A673 (cell line): ENCODE results near the gene SREBF1. TPM values are rescaled to one million over a fixed set of nuclear protein-coding genes. Genes with fewer than 3 reads are reported as not detected.

Experiments used
- BruUV-seq: library from RNA; stranded (reverse); fragments of 400-500 nt; replicated peaks from 2 replicates; lab custom pipeline; 2021; lab: Mats Ljungman, UMichigan
- CTCF ChIA-PET: fragments of 300-600 bp; sonication (Branson Sonifier 250); formaldehyde crosslinking; loops from one replicate; lab custom pipeline; 2022; ENCODE audit warnings: antibody characterized with exemption; lab: Charles Lee
- POLR2A ChIA-PET: fragments of 300-600 bp; sonication (Branson Sonifier 250); formaldehyde crosslinking; loops from one replicate; lab custom pipeline; 2022; ENCODE audit warnings: antibody characterized with exemption; ENCODE audit not compliant: low non-redundant PET; lab: Charles Lee
- DNase-seq: peaks from one replicate; pipeline ENCODE4 v3.0.0-alpha.2; 2015; ENCODE audit warnings: low spot score
- H3K27ac ChIP-seq: fragments of 200-600 bp; sonication (generic); 2 replicates; pipeline ENCODE4 v1.5.1; 2016; ENCODE audit warnings: mixed run types, low read depth, mild to moderate bottlenecking, mixed read lengths, antibody characterized with exemption, low read length; ENCODE audit not compliant: poor library complexity, severe bottlenecking
- H3K27me3 ChIP-seq: fragments of 200-600 bp; sonication (generic); replicated peaks from 2 replicates; pipeline ENCODE4 v1.6.1; 2017; ENCODE audit warnings: mixed run types, low read depth, mild to moderate bottlenecking, mixed read lengths, antibody characterized with exemption, low read length; ENCODE audit not compliant: insufficient read depth, poor library complexity
- H3K36me3 ChIP-seq: fragments of 200-600 bp; sonication (generic); 2 replicates; pipeline ENCODE4 v1.6.1; 2016; ENCODE audit warnings: mixed run types, mild to moderate bottlenecking, mixed read lengths, antibody characterized with exemption, low read length; ENCODE audit not compliant: insufficient read depth, poor library complexity, severe bottlenecking
- H3K4me1 ChIP-seq: fragments of 200-600 bp; sonication (generic); 2 replicates; pipeline ENCODE4 v1.6.1; 2017; ENCODE audit warnings: mixed run types, mild to moderate bottlenecking, mixed read lengths, antibody characterized with exemption, low read length; ENCODE audit not compliant: insufficient read depth, poor library complexity, severe bottlenecking
- H3K4me3 ChIP-seq: fragments of 200-600 bp; sonication (generic); 2 replicates; pipeline ENCODE4 v1.5.1; 2016; ENCODE audit warnings: low read depth, mixed run types, mild to moderate bottlenecking, mixed read lengths, low read length; ENCODE audit not compliant: poor library complexity, severe bottlenecking
- H3K9me3 ChIP-seq: fragments of 200-600 bp; sonication (generic); 2 replicates; pipeline ENCODE4 v1.6.1; 2016; ENCODE audit warnings: mixed run types, low read depth, mild to moderate bottlenecking, mixed read lengths, antibody characterized with exemption, low read length; ENCODE audit not compliant: poor library complexity, severe bottlenecking
- EZH2 ChIP-seq: fragments of 200-600 bp; sonication (generic); IDR thresholded peaks from 2 replicates; pipeline ENCODE4 v1.6.1; 2017; ENCODE audit warnings: borderline replicate concordance, low read depth, mild to moderate bottlenecking, mixed read lengths, antibody characterized with exemption, low read length; ENCODE audit not compliant: poor library complexity, severe bottlenecking
- intact Hi-C: fragments of 100-400 bp; cut with micrococcal nuclease; formaldehyde crosslinking; loops from one replicate; pipeline ENCODE4 v1.10.0; 2022; ENCODE audit not compliant: unreplicated experiment
- total RNA-seq: library from RNA; stranded (reverse); gene quantifications from 2 replicates; pipeline ENCODE4 v1.2.3, GENCODE V29; 2021
- TF ChIP-seq, protein P1 (sequence below): fragments of 300-800, 200-600 bp; sonication (generic); conservative IDR thresholded peaks from 2 replicates; pipeline ENCODE4 v1.5.1; 2017; ENCODE audit warnings: low read depth, mild to moderate bottlenecking, antibody characterized with exemption, low read length, moderate library complexity, mixed read lengths

Gene SREBF1
- total RNA-seq, 1 experiment from 2014 or later = 240 TPM

DNA sequence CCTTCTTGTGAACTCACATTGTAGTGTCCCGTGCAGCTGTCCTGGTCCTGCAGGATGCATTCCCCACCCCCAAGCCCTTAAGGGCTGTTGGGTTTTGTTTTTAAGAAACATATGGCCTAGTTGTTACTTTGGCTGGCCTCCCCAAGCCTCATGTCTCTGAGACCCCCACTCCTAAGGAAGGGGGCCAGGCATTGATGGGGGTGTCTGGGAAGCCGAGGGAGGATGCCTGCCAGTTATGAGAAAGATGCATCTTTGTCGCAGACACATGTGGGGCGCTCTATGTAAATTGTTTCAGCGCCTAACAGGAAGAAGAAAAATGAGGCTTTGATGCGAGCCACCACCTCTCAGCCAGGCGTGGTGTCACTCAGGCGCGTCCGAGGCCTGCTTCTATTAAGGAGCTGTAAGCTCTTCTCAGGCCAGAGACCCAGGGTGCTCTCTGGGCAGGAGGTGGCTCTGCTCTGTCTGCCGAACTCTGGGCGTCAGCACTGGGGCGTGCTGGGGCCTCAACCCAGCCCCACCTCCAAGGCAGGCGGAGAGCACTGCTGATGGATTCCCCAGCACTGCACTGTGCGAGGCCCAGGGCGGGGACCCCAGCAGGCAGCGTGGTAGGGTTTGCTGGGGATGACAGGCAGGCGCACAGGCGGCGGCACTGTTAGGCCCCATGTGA lies 70.6 kb downstream of the SREBF1 start:
- no TSS peak for BruUV-seq
- POLR2A ChIA-PET = no interaction called here
- H3K4me1 ChIP-seq = peaks cover 39% of the 10 kb centered on the region
- H3K9me3 ChIP-seq = no peaks in the 10 kb centered on the region
- intact Hi-C loops = no loop called here
- H3K27ac ChIP-seq = peak overlapping the region; percentile 48
- CTCF ChIA-PET = no interaction called here
- no peak for DNase-seq
- H3K27me3 ChIP-seq = no peaks in the 10 kb centered on the region
- no peaks in the 10 kb centered on the region for H3K36me3 ChIP-seq
- TF ChIP-seq EZH2 = no peak
- TF ChIP-seq, protein P1, sequence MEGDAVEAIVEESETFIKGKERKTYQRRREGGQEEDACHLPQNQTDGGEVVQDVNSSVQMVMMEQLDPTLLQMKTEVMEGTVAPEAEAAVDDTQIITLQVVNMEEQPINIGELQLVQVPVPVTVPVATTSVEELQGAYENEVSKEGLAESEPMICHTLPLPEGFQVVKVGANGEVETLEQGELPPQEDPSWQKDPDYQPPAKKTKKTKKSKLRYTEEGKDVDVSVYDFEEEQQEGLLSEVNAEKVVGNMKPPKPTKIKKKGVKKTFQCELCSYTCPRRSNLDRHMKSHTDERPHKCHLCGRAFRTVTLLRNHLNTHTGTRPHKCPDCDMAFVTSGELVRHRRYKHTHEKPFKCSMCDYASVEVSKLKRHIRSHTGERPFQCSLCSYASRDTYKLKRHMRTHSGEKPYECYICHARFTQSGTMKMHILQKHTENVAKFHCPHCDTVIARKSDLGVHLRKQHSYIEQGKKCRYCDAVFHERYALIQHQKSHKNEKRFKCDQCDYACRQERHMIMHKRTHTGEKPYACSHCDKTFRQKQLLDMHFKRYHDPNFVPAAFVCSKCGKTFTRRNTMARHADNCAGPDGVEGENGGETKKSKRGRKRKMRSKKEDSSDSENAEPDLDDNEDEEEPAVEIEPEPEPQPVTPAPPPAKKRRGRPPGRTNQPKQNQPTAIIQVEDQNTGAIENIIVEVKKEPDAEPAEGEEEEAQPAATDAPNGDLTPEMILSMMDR = no peak
- no peak overlapping the region for H3K4me3 ChIP-seq

DNA sequence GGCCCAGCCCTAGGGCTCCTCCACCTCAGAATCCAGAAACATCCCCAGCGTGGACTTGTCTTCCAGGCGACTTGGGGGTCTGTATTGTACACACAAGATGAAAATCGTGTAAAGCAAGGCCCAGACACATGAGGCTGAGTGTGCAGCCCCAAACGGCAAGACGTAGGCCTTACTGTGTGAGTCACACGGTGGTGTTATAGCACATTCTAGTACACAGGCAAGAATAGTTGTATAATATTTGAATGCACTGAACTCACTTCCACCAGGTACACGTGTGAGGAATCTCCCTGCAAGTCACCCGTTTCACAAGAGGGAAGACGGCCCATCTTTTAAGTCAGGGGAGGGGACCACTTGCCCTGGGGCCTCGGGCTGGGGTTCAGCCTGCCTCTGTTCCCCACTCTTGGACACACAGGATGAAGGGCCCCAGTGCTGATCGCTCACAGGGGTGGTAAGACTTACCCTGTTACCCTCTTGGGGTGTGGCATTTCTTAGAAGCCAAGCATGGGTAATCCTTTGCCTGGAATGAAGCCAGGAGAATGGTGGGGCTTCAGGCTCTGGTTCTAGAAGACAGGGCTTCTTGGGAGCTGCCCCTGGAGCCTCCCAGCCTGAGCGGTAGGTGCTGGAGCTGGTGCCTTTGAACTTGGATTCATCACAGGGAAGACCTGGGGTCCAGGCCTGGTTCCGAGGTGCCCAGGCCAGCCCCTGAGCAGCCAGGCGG lies 71.3 kb downstream of the SREBF1 start:
- H3K27ac ChIP-seq = peak overlapping the region; percentile 3
- intact Hi-C loops = no loop called here
- H3K9me3 ChIP-seq = no peaks in the 10 kb centered on the region
- no peaks in the 10 kb centered on the region for H3K27me3 ChIP-seq
- DNase-seq = no peak
- BruUV-seq = no TSS peak
- no peaks in the 10 kb centered on the region for H3K36me3 ChIP-seq
- H3K4me3 ChIP-seq = no peak overlapping the region
- ChIA-PET CTCF (no interaction called here), POLR2A (no interaction called here)
- peaks cover 39% of the 10 kb centered on the region for H3K4me1 ChIP-seq
- TF ChIP-seq EZH2 = no peak
- TF ChIP-seq, protein P1 = no peak

DNA sequence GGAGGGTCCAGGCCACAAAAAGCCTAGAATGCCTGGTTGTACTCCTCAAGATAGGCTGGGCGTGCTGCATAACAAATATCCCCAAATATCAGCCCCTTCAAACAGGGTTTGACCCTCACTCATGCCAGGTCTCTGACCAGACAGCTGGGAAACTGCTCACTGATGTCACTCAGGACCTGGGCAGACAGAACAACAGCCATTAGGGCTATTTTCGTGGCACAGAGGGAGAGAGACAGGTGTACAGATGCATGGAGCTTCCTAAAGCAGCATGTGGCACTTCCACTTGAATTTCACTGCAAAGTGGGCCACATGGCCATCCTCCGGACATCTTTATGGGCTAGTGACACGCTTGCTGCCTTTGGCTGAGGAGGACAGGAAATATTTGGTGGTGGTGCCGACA lies 73.1 kb downstream of the SREBF1 start:
- no peaks in the 10 kb centered on the region for H3K9me3 ChIP-seq
- H3K27ac ChIP-seq = no peak overlapping the region
- H3K36me3 ChIP-seq = no peaks in the 10 kb centered on the region
- no peak for DNase-seq
- peaks cover 30% of the 10 kb centered on the region for H3K4me1 ChIP-seq
- BruUV-seq = no TSS peak
- TF ChIP-seq EZH2 = no peak
- TF ChIP-seq, protein P1 = no peak
- ChIA-PET CTCF (interaction anchor here (0.7 kb wide), 1 partner anchor 11 kb away, joined by 6 read pairs; no protein-coding TSS in a partner anchor), POLR2A (no interaction called here)
- H3K4me3 ChIP-seq = no peak overlapping the region
- no peaks in the 10 kb centered on the region for H3K27me3 ChIP-seq
- intact Hi-C loops = no loop called here
